Renal pelvis (tissue), 4 donors: ENCODE measurements around the gene PIP5K1A. TPM values are rescaled to one million over a fixed set of nuclear protein-coding genes. Genes with fewer than 3 reads are reported as not detected.
"Not testable (repeated sequence)": the region's sequence is repeated elsewhere in the genome, so short reads cannot be mapped to it uniquely, and the experiment has no call there.

Experiments used
- DNase-seq: peaks from one replicate; pipeline ENCODE4 v3.0.0-alpha.2; 2013
- polyA plus RNA-seq, 3 donors: library from polyadenylated mRNA; unstranded; fragments of 120-200 nt; gene quantifications; one replicate each; pipeline ENCODE4 v1.2.1, GENCODE V29; 2013; ENCODE audit not compliant: insufficient read length in 3 of 3

The PIP5K1A gene
- polyA plus RNA-seq, 3 donors, result 61.7 to 89.4 (median 74.3) TPM

- DNase-seq, result no peak
Observed at GRCh38 chr1:151243683-151244216, 45.4 kb downstream of the PIP5K1A start.

GRCh38 chr1:151246786-151247185 is 48.4 kb downstream of the PIP5K1A start:
- DNase-seq, result no peak

- DNase-seq, result peak; percentile 74
Observed at GRCh38 chr1:151251656-151252470, 53.5 kb downstream of the PIP5K1A start.

- peak; percentile 98 for DNase-seq
Observed at GRCh38 chr1:151254217-151255213, 56.2 kb downstream of the PIP5K1A start, which contains the start of gene PSMD4. Gene PSMD4 (plus strand): TSS chr1:151254734. CDS start chr1:151254783, 49 bp downstream.

- DNase-seq, result no peak
Observed at GRCh38 chr1:151255381-151255780, 57.0 kb downstream of the PIP5K1A start.

- no peak for DNase-seq
Observed at GRCh38 chr1:151259351-151259750, 61.0 kb downstream of the PIP5K1A start.

- DNase-seq, result no peak
Observed at GRCh38 chr1:151265446-151266236, 67.3 kb downstream of the PIP5K1A start.

GRCh38 chr1:151266315-151266714 is 68.0 kb downstream of the PIP5K1A start:
- DNase-seq, result no peak

- no peak for DNase-seq
Observed at GRCh38 chr1:151266821-151267220, 68.5 kb downstream of the PIP5K1A start.

GRCh38 chr1:151267760-151268159 is 69.4 kb downstream of the PIP5K1A start:
- DNase-seq, result no peak

GRCh38 chr1:151273924-151274466 is 75.6 kb downstream of the PIP5K1A start:
- no peak for DNase-seq

GRCh38 chr1:151275341-151275740 is 77.0 kb downstream of the PIP5K1A start:
- DNase-seq, result not testable (repeated sequence)

- DNase-seq, result no peak
Observed at GRCh38 chr1:151277249-151277648, 78.9 kb downstream of the PIP5K1A start.

- peak; percentile 96 for DNase-seq
Observed at GRCh38 chr1:151281225-151281968, 83.0 kb downstream of the PIP5K1A start.

- peak; percentile 100 for DNase-seq
Observed at GRCh38 chr1:151281969-151282882, 83.9 kb downstream of the PIP5K1A start, which contains the start of gene ZNF687. Gene ZNF687 (plus strand): TSS chr1:151282299. CDS start chr1:151286292, 3,993 bp downstream.

GRCh38 chr1:151282883-151283725 is 84.8 kb downstream of the PIP5K1A start:
- DNase-seq, result peak; percentile 43

- no peak for DNase-seq
Observed at GRCh38 chr1:151284013-151284577, 85.7 kb downstream of the PIP5K1A start.
